ENCODE results near the gene CAGE1. TPM values are rescaled to one million over a fixed set of nuclear protein-coding genes. Genes with fewer than 3 reads are reported as not detected.

Gene CAGE1
- total and polyA plus RNA-seq, 5 donors from 2014 or later, result 0.08 to 0.57 TPM; not detected in 3

- no peak for ATAC-seq (ENCODE audit: low read depth in 2 of 2)
- H3K27me3 Mint-ChIP-seq, result peaks cover 15% of the 10 kb centered on the region
- H3K9me3 Mint-ChIP-seq, result peaks cover 0 to 7% (median 4%) of the 10 kb centered on the region in 7 donors
These were observed 41.8 kb upstream of the CAGE1 start for GRCh38 chr6:7431313-7431673.

DNA sequence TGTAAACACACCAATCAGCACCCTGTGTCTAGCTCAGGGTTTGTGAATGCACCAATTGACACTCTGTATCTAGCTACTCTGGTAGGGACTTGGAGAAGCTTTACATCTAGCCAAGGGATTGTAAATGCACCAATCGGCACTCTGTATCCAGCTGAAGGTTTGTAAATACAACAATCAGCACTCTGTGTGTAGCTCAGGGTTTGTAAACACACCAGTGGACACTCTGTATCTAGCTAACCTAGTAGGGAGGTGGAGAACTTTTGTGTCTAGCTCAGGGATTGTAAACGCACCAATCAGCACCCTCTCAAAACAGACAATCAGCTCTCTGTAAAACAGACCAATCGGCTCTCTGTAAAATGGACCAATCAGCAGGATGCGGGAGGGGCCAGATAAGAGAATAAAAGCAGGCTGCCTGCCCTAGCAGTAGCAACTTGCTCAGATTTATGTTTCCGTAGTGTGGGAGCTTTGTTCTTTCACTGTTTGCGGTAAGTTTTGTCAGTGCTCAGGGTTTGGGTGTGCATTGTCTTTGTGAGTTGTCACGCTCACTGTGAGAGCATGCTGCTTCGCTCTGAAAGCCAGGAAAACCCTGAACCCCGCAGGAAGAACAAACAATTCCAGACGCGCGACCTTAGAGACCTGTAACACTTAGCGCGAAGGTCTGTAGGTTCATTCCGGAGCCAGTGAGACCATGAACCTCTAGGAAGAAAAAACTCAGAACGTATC is 37.1 kb upstream of the CAGE1 start:
- no peak overlapping the region for H3K27ac Mint-ChIP-seq

More at GRCh38 chr6:7431313-7431673, 41.8 kb upstream of the CAGE1 start:
- Histone ChIP-seq H3K4me3 (ENCODE audit: low read depth, low read length) (no peak overlapping the region), H3K9me3 (ENCODE audit: control insufficient read depth in 2 of 2, low read length in 2 of 2) (peaks cover 0 to 3% of the 10 kb centered on the region in 2 experiments), H3K4me1 (ENCODE audit: control insufficient read depth, insufficient read depth, low read length, poor library complexity, severe bottlenecking) (no peaks in the 10 kb centered on the region), H3K36me3 (ENCODE audit: control insufficient read depth, insufficient read depth, low read length) (no peaks in the 10 kb centered on the region), H3K27ac (ENCODE audit: insufficient read depth, low read length, poor library complexity, severe bottlenecking) (no peak overlapping the region), H3K27me3 (ENCODE audit: control insufficient read depth, insufficient read depth, low read length) (no peaks in the 10 kb centered on the region)
- Mint-ChIP-seq H3K4me1 (no peaks in the 10 kb centered on the region), H3K36me3 (peaks cover 5% of the 10 kb centered on the region), H3K4me3 (no peak overlapping the region), H3K27ac (no peak overlapping the region)
- no peak for DNase-seq

DNA sequence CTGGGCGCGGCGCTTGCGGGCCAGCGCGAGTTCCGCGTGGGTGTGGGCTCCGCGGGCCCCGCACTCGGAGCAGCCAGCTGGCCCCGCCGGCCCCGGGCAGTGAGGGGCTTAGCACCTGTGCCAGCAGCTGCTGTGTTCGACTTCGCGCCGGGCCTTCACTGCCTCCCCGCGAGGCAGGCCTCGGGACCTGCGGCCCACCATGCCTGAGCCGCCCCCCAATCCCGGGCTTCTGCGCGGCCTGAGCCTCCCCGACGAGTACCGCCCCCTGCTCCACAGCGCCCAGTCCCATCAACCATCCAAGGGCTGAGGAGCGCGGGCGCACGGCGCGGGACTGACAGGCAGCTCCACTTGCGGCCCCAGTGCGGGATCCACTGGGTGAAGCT is 36.3 kb upstream of the CAGE1 start:
- Histone ChIP-seq H3K4me1 (ENCODE audit: control insufficient read depth, insufficient read depth, low read length, poor library complexity, severe bottlenecking) (no peaks in the 10 kb centered on the region), H3K4me3 (ENCODE audit: low read depth, low read length) (no peak overlapping the region), H3K27me3 (ENCODE audit: control insufficient read depth, insufficient read depth, low read length) (no peaks in the 10 kb centered on the region), H3K36me3 (ENCODE audit: control insufficient read depth, insufficient read depth, low read length) (no peaks in the 10 kb centered on the region), H3K27ac (ENCODE audit: insufficient read depth, low read length, poor library complexity, severe bottlenecking) (no peak overlapping the region), H3K9me3 (ENCODE audit: control insufficient read depth in 2 of 2, low read length in 2 of 2) (no peaks in the 10 kb centered on the region)
- no peak overlapping the region for H3K27ac Mint-ChIP-seq
- H3K9me3 Mint-ChIP-seq, result no peaks in the 10 kb centered on the region
- ATAC-seq (ENCODE audit: low read depth in 2 of 2) (no peak), DNase-seq (no peak)
- peaks cover 7% of the 10 kb centered on the region for H3K27me3 Mint-ChIP-seq
- H3K4me1 Mint-ChIP-seq, result no peaks in the 10 kb centered on the region
- peaks cover 3% of the 10 kb centered on the region for H3K36me3 Mint-ChIP-seq
- no peak overlapping the region for H3K4me3 Mint-ChIP-seq

More for the DNA sequence above, 37.1 kb upstream of the CAGE1 start:
- Histone ChIP-seq H3K27me3 (ENCODE audit: control insufficient read depth, insufficient read depth, low read length) (no peaks in the 10 kb centered on the region), H3K36me3 (ENCODE audit: control insufficient read depth, insufficient read depth, low read length) (no peaks in the 10 kb centered on the region), H3K27ac (ENCODE audit: insufficient read depth, low read length, poor library complexity, severe bottlenecking) (no peak overlapping the region), H3K4me1 (ENCODE audit: control insufficient read depth, insufficient read depth, low read length, poor library complexity, severe bottlenecking) (no peaks in the 10 kb centered on the region), H3K9me3 (ENCODE audit: control insufficient read depth in 2 of 2, low read length in 2 of 2) (no peaks in the 10 kb centered on the region), H3K4me3 (ENCODE audit: low read depth, low read length) (no peak overlapping the region)
- DNase-seq (peak in 1 of 3 donors; percentile 6), ATAC-seq (ENCODE audit: low read depth in 2 of 2) (no peak)
- no peaks in the 10 kb centered on the region for H3K4me1 Mint-ChIP-seq
- H3K9me3 Mint-ChIP-seq, result no peaks in the 10 kb centered on the region
- peaks cover 3% of the 10 kb centered on the region for H3K36me3 Mint-ChIP-seq
- no peak overlapping the region for H3K4me3 Mint-ChIP-seq
- peaks cover 15% of the 10 kb centered on the region for H3K27me3 Mint-ChIP-seq

DNA sequence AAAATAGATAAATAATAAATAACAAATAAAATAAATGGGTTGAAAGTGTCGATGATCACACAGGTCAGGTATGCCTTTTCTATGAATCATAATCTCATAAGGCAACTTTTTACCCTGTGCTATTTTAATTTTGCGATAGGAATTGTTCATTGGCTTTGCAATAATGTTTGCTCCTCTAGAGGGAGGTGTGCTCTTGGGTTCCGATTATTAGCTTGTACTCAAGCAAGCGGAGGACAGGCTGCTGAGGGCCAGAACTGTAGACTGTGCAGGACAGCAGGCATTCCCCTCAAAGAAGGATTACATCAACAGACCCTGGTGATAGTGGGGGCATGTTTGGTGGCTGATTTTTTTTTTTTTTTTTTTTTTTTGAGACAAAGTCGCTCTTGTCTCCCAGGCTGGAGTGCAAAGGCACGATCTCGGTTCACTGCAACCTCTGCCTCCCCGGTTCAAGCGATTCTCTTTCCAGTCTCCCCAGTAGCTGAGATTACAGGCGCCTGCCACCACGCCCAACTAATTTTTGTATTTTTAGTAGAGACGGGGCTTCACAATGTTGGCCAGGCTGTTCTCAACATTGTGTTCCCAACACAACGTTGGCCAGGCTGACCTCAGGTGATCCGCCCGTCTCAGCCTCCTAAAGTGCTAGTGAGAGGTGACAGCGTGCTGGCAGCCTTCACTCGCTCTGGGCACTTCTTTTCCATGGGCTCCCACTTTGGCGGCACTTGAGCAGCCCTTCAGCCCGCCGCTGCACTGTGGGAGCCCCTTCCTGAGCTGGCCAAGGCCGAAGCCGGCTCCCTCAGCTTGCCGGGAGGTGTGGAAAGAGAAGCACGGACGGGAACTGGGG is 35.6 kb upstream of the CAGE1 start:
- Mint-ChIP-seq H3K4me1 (no peaks in the 10 kb centered on the region), H3K27ac (no peak overlapping the region), H3K36me3 (peaks cover 7% of the 10 kb centered on the region), H3K9me3 (no peaks in the 10 kb centered on the region), H3K4me3 (no peak overlapping the region), H3K27me3 (peaks cover 5% of the 10 kb centered on the region)
- H3K4me1 ChIP-seq (ENCODE audit: control insufficient read depth, insufficient read depth, low read length, poor library complexity, severe bottlenecking), result no peaks in the 10 kb centered on the region
- peak in 1 of 3 donors; percentile 21 for DNase-seq
- no peak overlapping the region for H3K27ac ChIP-seq (ENCODE audit: insufficient read depth, low read length, poor library complexity, severe bottlenecking)
- H3K4me3 ChIP-seq (ENCODE audit: low read depth, low read length), result no peak overlapping the region
- H3K27me3 ChIP-seq (ENCODE audit: control insufficient read depth, insufficient read depth, low read length), result no peaks in the 10 kb centered on the region
- no peaks in the 10 kb centered on the region for H3K9me3 ChIP-seq (ENCODE audit: control insufficient read depth in 2 of 2, low read length in 2 of 2)
- H3K36me3 ChIP-seq (ENCODE audit: control insufficient read depth, insufficient read depth, low read length), result no peaks in the 10 kb centered on the region
- no peak for ATAC-seq (ENCODE audit: low read depth in 2 of 2)

DNA sequence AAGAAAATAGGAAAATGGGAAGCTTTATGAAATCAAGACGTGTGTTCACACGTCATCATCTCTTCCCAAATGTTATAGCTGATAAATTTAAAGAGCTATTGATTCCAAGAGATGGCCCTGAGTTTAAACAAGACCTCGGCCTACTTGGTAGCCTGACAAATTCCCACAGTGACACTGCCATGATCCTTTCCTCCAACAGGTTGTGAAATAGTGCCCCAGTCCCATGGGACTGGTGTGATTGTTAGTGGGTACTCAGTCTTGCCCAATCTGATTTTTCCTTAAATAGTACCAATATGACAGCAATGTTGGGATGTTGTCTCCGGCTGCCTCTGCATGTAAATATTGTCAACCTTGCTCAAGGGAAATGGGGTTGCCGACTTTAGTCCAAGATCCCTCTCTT is 34.5 kb upstream of the CAGE1 start:
- no peaks in the 10 kb centered on the region for H3K36me3 ChIP-seq (ENCODE audit: control insufficient read depth, insufficient read depth, low read length)
- Mint-ChIP-seq H3K9me3 (no peaks in the 10 kb centered on the region), H3K27me3 (no peaks in the 10 kb centered on the region), H3K27ac (no peak overlapping the region), H3K36me3 (peaks cover 16% of the 10 kb centered on the region), H3K4me3 (no peak overlapping the region), H3K4me1 (peaks cover 0 to under 1% (median 0%) of the 10 kb centered on the region in 4 donors)
- no peaks in the 10 kb centered on the region for H3K9me3 ChIP-seq (ENCODE audit: control insufficient read depth in 2 of 2, low read length in 2 of 2)
- no peak overlapping the region for H3K27ac ChIP-seq (ENCODE audit: insufficient read depth, low read length, poor library complexity, severe bottlenecking)
- no peak for ATAC-seq (ENCODE audit: low read depth in 2 of 2)
- no peak for DNase-seq
- no peak overlapping the region for H3K4me3 ChIP-seq (ENCODE audit: low read depth, low read length)
- H3K27me3 ChIP-seq (ENCODE audit: control insufficient read depth, insufficient read depth, low read length), result no peaks in the 10 kb centered on the region
- H3K4me1 ChIP-seq (ENCODE audit: control insufficient read depth, insufficient read depth, low read length, poor library complexity, severe bottlenecking), result no peaks in the 10 kb centered on the region

GRCh38 chr6:7421066-7421465 is 31.5 kb upstream of the CAGE1 start:
- H3K4me3 Mint-ChIP-seq, result no peak overlapping the region
- H3K27me3 Mint-ChIP-seq, result no peaks in the 10 kb centered on the region
- peaks cover 31% of the 10 kb centered on the region for H3K36me3 Mint-ChIP-seq
- H3K36me3 ChIP-seq (ENCODE audit: control insufficient read depth, insufficient read depth, low read length), result peaks cover 22% of the 10 kb centered on the region
- no peaks in the 10 kb centered on the region for H3K9me3 Mint-ChIP-seq
- no peaks in the 10 kb centered on the region for H3K9me3 ChIP-seq (ENCODE audit: control insufficient read depth in 2 of 2, low read length in 2 of 2)
- no peaks in the 10 kb centered on the region for H3K4me1 ChIP-seq (ENCODE audit: control insufficient read depth, insufficient read depth, low read length, poor library complexity, severe bottlenecking)
- H3K27ac ChIP-seq (ENCODE audit: insufficient read depth, low read length, poor library complexity, severe bottlenecking), result no peak overlapping the region
- no peak overlapping the region for H3K4me3 ChIP-seq (ENCODE audit: low read depth, low read length)
- no peaks in the 10 kb centered on the region for H3K27me3 ChIP-seq (ENCODE audit: control insufficient read depth, insufficient read depth, low read length)
- H3K27ac Mint-ChIP-seq, result peak overlapping the region in 1 of 3 donors; percentile 15
- peaks cover 0 to 6% (median 2%) of the 10 kb centered on the region in 4 donors for H3K4me1 Mint-ChIP-seq
- DNase-seq (no peak), ATAC-seq (ENCODE audit: low read depth in 2 of 2) (no peak)

- Mint-ChIP-seq H3K36me3 (peaks cover 42% of the 10 kb centered on the region), H3K27me3 (no peaks in the 10 kb centered on the region), H3K9me3 (no peaks in the 10 kb centered on the region), H3K4me1 (peaks cover 0 to 6% (median 2%) of the 10 kb centered on the region in 4 donors), H3K27ac (no peak overlapping the region), H3K4me3 (no peak overlapping the region)
- no peaks in the 10 kb centered on the region for H3K4me1 ChIP-seq (ENCODE audit: control insufficient read depth, insufficient read depth, low read length, poor library complexity, severe bottlenecking)
- no peaks in the 10 kb centered on the region for H3K9me3 ChIP-seq (ENCODE audit: control insufficient read depth in 2 of 2, low read length in 2 of 2)
- no peak for ATAC-seq (ENCODE audit: low read depth in 2 of 2)
- H3K36me3 ChIP-seq (ENCODE audit: control insufficient read depth, insufficient read depth, low read length), result peaks cover 42% of the 10 kb centered on the region
- H3K27me3 ChIP-seq (ENCODE audit: control insufficient read depth, insufficient read depth, low read length), result no peaks in the 10 kb centered on the region
- no peak for DNase-seq
- no peak overlapping the region for H3K27ac ChIP-seq (ENCODE audit: insufficient read depth, low read length, poor library complexity, severe bottlenecking)
- H3K4me3 ChIP-seq (ENCODE audit: low read depth, low read length), result no peak overlapping the region
These were observed 29.5 kb upstream of the CAGE1 start for GRCh38 chr6:7419065-7419464.

All from CD4-positive, CD25-positive, alpha-beta regulatory T cell (primary cell).